Suppressor macrophage treated with lipopolysaccharide for 4 hours (primary cell): ENCODE measurements around the gene SND1.
A peak's percentile ranks its signal among the peaks of the same experiment; 100 is the strongest.

ENCODE experiments used
- DNase-seq: peaks from one replicate; pipeline ENCODE4 v3.0.0-alpha.2; 2020

Gene SND1

DNA sequence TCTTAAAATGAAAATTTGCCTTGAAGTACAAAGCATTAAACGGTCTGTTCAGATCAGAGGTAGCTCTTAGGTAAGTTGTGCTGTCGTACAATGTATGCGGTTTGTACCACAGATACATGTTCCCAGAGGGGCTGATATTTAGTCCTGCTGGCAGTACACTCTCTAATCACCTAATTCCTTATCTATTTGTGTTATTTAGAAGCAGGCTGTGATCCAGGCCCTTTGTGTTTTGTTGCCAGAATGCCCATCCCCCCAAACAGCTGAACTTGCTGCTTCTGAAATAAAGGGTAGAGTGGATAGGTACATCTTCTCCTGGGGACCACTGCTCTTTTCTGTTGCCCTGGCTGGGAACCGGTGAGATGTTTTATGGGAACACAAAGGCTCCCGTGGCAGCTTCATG, 84.5 kb downstream of the SND1 start:
- DNase-seq, result no peak

DNA sequence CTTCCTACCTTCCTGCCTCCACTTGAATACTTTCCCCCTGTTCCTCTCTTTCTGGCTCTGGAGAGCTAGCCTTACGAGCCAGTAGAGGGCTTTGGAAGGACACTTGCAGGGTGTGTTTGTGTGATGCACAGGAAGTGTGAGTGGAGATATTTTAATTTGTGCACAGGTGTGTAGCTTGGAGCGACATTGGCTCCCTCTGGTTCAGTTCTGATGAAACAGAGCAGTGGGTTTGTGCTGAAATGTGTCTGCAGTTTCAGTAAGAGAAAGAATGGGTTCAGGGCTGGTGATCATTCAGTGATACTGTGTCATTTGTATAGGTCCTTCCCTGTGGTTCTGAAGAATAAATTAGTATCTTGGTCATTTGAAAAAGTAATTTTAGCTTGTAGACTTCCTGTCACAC, 86.9 kb downstream of the SND1 start:
- DNase-seq, result no peak

- no peak for DNase-seq
These were observed 89.9 kb downstream of the SND1 start for GRCh38 chr7:127741764-127742375.

GRCh38 chr7:127745445-127745844, 93.5 kb downstream of the SND1 start:
- no peak for DNase-seq

DNA sequence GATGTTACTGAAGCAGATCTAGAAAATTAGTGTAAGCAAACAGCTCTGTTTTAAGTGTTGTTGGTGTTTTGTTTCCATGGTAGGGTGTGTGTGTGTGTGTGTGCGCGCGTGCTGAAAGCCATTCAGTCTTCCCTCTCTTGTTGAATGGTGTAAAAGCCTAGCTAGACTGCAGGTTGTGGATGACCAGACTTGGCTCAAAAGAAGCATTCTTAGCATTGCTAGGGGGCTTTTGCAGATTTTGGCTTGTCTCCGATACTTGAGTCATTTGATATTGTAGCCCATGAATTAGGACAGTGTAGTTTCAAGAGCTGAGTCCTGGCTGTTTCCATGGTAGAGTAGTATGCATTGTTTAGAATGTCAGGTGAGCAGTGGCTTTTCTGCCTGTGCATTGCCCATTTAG, 99.1 kb downstream of the SND1 start:
- no peak for DNase-seq

DNA sequence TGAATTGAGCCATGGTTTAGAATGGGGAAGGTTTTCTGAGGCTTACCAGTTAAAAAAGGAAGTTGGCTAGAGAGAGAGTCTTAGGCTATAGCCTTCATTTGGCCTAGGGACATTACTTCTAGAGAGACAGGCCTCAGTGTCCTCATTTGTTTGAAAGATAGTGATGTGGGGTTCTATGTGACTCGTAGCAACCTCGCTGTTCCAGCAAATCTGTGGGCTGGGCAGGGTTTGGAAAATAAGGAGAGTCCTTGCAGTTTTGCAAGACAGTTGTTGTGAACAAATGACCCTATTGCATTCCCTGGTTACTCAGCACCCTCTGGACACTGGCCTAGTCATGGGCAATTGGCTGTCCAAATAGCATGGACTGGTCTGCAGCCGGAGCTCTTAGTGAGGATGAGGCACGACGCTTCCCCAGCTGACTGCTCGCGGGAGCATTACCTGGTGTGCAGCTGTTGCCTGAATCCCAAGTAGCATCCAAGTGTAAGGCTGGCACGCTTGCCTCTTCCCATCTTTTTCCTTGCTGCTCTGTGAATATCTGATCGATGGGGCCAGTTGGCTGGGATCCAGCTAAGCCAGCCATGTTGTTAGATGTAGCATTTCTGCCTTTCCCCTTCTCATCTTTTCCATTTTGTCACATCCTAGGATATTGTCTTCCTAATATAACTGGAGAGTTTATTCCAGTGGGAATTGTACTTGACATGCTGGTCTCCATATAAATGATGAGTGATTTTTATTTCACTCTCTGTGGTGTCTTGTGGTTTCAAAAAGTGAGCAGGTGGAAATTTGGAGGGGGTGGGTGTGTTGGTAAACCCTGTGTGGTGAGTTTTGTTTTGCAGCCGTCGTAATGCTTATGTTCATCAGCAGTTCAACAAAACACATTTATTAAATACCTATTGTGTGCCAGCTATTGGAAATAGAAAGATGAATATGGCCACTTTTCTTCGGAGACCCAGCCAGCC, 99.8 kb downstream of the SND1 start:
- peak; percentile 33 for DNase-seq

GRCh38 chr7:127752829-127753228, 100.8 kb downstream of the SND1 start:
- DNase-seq, result no peak

DNA sequence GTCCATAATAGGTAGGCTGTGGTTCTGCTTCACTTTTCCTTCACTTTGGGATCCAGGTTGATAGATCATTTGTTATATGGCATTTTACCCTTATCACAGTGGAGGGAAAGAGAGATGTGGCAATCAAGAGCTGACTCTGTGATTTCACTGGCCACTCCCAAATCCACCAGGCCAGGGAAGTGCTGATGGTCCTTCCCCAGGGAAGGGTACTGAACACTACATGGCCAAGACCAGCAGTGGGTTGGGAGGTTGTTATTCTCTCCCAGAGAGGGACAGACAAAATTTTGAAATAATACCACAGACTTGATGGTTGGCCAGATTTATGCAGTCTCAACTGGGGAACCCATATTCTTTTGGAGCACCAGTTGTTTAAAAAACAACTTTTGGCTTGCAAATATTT, 102.5 kb downstream of the SND1 start:
- DNase-seq, result no peak

DNA sequence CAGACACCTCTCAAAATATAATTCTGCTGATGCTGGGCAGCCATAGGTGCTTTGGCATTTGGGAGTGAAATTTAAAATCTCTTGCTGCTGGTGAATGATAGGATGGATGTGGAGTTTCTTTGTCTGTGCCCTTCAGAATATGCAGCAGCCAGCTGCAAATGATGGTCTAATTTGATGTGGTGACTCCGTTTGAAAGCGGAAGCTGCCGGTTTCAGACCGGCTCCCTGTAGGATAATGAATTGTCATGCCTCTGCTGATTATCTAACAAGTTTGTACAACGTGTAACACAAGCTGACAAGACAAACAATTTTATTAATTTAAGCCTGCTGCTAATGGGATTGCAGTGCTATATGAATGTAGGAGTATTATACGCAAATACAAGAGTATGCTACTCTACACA, 103.5 kb downstream of the SND1 start:
- no peak for DNase-seq

- no peak for DNase-seq
These were observed 104.0 kb downstream of the SND1 start for GRCh38 chr7:127755965-127756364.

- DNase-seq, result no peak
These were observed 106.1 kb downstream of the SND1 start for GRCh38 chr7:127758105-127758504.

DNA sequence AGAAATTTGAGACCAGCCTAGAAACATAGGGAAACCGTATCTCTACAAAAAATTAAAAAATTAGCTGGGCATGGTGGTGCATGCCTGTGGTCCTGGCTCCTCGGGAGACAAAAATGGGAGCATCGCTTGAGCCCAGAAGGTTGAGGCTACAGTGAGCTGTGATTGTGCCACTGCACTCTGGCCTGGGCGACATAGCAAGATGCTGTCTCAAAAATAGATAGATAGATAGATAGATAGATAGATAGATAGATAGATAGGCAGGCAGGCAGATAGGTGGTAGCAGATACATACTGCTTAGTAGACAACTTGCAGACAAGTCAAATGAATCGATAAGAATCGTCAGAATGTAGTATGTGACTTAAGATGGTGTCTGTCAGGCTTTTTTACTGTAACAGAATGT, 106.9 kb downstream of the SND1 start:
- DNase-seq, result no peak

- DNase-seq, result no peak
These were observed 108.0 kb downstream of the SND1 start for GRCh38 chr7:127759945-127760421.

GRCh38 chr7:127760436-127761031, 108.5 kb downstream of the SND1 start:
- no peak for DNase-seq

DNA sequence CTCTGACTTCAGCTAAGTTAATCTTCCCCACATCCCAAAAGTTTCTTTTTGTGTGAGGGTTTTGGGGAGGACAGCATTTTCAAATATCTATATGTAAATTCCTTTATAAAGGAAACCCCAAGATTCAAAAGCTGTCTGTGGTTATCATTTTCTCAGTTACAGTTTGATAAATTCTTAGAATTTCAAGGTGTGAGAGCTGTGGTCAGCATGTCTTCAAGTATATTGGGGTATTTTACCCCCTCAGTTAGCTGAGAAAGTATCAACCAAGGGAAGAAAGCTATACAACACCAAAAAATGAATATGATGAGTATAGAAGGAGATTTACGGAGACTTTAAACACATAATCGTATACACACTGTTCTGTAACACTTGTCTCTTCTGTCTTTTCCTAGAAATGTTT, 109.2 kb downstream of the SND1 start:
- DNase-seq, result no peak

DNA sequence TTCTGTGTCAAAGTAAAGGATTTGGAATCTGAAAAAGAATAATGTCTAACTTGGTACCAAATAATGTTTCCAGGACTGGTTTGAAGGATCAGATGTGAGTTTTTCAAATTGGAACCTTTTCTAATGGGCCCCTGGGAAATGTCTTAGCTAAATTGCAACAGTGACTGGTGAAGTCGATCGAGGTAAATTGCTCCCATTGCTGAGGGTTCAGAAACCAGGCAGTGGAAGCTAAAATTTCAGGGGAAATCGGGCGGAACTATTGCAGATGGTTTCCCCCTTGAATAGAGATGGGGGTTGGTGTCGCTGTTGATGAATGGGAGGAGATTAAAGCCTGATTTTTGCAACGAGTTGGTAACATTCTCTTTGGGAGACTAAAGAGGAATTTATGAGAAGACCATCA, 112.7 kb downstream of the SND1 start:
- no peak for DNase-seq

DNA sequence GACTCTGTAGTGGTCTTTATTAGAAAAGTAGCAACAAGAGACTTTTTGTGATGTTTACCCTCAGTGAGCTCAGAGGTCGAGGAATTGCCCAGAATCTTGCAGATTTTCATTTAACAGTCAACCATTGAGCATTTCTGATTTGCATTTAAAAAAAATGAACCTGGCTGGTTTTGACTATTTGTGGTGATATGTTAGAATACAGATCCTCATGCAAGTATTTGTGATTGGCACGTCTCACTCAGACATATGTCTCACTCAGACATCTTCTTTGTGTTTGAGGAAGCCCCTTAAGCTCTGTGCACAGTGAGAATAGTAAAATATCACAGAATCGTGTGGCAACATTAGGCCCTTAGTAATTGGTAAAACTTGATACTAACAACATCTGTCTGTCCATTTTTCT, 113.2 kb downstream of the SND1 start:
- DNase-seq, result no peak

- no peak for DNase-seq
These were observed 115.0 kb downstream of the SND1 start for GRCh38 chr7:127766831-127767459.

DNA sequence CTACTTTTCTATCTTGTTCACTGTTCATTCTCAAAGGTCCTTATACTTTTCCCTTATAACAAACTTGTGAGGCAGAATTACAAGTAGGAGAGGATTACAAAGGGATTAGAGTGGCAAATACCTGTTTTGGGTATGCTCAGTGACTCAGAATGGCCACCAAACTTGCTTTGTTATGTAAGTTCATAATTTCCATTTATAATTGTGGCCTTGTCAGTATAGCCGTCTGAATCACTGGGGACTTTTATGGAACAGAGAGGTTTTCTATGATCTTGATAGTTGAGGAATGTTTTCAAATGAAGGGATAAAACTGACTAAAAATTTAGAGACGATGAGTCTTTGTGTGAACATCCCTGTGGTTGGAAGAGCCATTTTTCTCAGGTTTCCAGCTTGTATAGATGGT, 116.2 kb downstream of the SND1 start:
- no peak for DNase-seq

DNA sequence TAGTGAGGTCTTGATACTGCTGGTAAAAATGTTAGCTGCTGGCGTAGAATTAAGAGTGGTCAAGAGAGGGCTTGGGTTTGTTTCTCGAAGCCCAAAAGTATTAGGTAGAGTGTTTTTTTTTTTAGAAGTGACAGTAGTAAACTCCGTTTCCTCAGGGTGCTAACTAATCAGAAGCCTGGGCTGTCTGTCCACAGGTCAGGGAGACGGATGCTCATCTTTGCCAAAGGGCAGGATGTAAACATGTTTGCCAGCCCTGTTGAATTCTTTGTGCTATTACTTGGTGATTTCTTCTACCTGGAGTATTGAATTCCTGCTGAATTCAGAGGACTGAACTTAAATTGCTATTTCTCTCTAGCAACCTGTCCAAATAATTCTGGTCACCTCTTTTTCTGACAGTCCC, 117.1 kb downstream of the SND1 start:
- no peak for DNase-seq

DNA sequence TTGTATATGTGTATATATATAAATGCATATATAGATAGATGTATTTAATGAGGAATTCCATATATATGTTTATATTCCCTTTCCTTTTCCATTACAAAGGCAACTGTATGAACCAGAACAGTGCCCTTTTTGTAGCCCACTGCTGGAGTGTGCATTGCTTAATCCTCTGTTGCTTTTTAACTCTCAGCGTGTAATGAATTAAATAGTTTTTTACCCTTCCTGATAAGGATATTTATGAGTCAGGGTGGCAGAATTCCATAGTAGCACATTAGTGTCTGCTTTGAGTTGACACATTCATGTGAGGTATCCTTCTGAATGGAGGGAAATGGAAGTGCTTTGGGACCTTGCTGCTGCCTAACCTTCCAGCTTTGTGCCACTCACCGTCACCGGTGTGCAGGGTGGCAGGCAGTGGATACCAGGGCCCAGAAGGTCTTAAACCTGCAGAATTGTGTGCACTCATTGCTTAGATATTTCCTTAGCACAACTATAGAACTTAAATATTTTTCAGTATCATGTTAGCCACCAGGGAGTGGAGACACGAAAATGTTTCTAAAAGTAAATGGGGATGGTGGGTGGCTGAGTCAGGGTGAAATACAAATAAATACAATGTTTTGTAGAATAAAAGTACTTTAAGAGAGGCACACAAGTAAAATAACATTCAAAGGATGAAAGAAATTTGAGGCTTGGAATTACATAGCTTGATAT, 117.9 kb downstream of the SND1 start:
- no peak for DNase-seq

DNA sequence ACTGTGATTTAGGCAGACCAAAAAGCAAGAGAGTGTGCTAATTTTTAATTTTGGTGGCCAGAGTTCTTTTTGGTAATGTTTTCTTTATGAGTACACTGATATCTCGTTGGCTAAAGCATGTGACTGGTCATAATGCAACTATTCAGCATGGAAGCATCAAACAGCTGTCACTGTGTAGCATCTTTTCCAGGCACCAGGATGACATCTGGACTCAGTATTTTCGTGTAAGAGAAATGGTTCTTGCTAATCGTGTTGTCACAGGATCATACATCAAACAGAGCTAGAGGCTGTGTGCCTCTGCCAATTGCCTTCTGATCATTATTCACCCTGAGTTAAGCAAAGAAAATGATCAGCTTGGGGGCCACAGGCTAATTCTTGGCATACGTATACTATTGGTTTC, 118.9 kb downstream of the SND1 start:
- DNase-seq, result no peak

GRCh38 chr7:127771707-127772106, 119.7 kb downstream of the SND1 start:
- DNase-seq, result no peak
